IMR-90 (cell line): ENCODE measurements around the gene NPRL2.

Experiments
- CEBPB ChIP-seq: IDR thresholded peaks from 2 replicates; pipeline ENCODE4 v1.6.1; 2012; ENCODE audit warnings: low read depth, low read length, improper control_type of control experiment
- CTCF ChIP-seq: conservative IDR thresholded peaks from 2 replicates; pipeline ENCODE4 v1.5.1; 2012; ENCODE audit warnings: mild to moderate bottlenecking, low read depth, low read length, improper control_type of control experiment
- FOS ChIP-seq: fragments of 150-350 bp; IDR thresholded peaks from 2 replicates; pipeline ENCODE4 v1.6.1; 2016; ENCODE audit warnings: low read depth, low read length
- POLR2A ChIP-seq: IDR thresholded peaks from 2 replicates; pipeline ENCODE4 v1.6.1; 2012; ENCODE audit warnings: mild to moderate bottlenecking, low read depth, low read length
- RAD21 ChIP-seq: IDR thresholded peaks from 2 replicates; pipeline ENCODE4 v1.6.1; 2012; ENCODE audit warnings: low read length, improper control_type of control experiment
- RCOR1 ChIP-seq: IDR thresholded peaks from 2 replicates; pipeline ENCODE4 v1.6.1; 2012; ENCODE audit warnings: mild to moderate bottlenecking, low read length, improper control_type of control experiment; ENCODE audit not compliant: insufficient replicate concordance
- RFX5 ChIP-seq: IDR thresholded peaks from 2 replicates; pipeline ENCODE4 v1.8.0; 2012; ENCODE audit warnings: low read depth, mild to moderate bottlenecking, low read length, moderate library complexity
- SMC3 ChIP-seq: fragments of 150-350 bp; IDR thresholded peaks from 2 replicates; pipeline ENCODE4 v1.6.1; 2016; ENCODE audit warnings: low read depth, mild to moderate bottlenecking, antibody characterized with exemption, low read length, moderate library complexity

- TF ChIP-seq RAD21 = no peak
- TF ChIP-seq CTCF = no peak
- TF ChIP-seq FOS = no peak
- no peak for TF ChIP-seq POLR2A
- TF ChIP-seq SMC3 = no peak
- no peak for TF ChIP-seq RCOR1
- TF ChIP-seq CEBPB = no peak
- no peak for TF ChIP-seq RFX5
These were observed 735 bp upstream of the NPRL2 start for GRCh38 chr3:50351323-50351697.
